IPS-11a (cell line): Measurements from ENCODE around the gene EP400.
A peak's percentile ranks its signal among the peaks of the same experiment; 100 is the strongest.
"Not testable (repeated sequence)": the region's sequence is repeated elsewhere in the genome, so short reads cannot be mapped to it uniquely, and the experiment has no call there.

Experiments
- H3K4me3 ChIP-seq: one replicate; pipeline ENCODE4 v1.5.1; 2013; ENCODE audit warnings: low read depth, low read length, control low read depth

The EP400 gene

DNA sequence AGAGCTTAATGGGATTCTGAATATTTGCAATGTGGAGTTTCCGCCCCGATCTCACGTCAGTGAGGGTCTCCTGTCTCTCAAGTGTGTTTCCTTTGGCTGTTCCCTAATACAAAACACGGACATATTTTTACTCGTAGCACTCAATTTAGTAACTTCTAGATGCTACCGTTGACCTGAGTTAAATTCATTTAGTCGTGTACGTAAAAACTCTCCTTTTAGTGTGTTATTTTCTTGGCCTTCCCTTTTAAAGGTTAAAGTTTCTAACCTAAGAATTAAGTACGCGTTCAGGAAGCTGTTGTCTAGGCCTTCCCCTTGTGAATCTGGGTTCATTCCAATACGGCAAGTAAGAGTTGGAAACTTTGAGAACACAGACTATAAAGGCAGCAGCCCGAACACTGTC lies 130.0 kb downstream of the EP400 start:
- H3K4me3 ChIP-seq = no peak overlapping the region

DNA sequence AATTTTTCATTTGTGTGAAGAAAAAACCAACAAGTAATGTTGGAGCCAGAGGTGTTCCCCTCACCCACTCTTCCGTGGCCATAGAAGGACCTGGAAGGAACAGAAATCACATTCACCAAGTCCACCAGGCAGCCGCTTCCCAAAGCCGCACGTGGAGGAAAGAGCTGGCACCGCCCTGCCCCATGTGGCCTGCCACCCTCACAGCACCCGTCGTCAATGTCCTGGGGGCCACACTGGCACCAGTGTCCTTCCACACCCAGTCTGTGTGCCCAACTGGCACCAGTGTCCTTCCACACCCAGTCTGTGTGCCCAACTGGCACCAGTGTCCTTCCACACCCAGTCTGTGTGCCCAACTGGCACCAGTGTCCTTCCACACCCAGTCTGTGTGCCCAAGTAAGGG lies 130.8 kb downstream of the EP400 start:
- not testable (repeated sequence) for H3K4me3 ChIP-seq

DNA sequence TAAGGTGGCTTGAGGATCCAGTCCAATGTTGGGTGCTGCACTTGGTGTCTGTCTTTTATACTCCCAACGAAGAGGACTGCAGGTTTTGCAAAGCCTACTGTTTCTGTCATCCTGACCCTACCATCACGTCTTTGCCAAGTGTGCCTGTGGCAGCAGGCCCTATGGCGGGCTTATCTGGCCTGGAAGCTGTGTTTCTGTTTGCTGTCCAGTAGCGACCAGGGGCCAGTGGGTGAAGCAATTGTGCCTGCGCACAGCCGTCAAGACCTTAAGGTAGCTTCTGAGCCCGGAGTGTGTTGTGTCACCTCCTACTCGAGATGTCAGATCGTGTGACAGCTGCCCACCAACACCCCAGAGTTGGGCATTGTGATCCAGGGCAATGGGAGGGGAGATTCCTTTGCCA lies 131.7 kb downstream of the EP400 start:
- no peak overlapping the region for H3K4me3 ChIP-seq

DNA sequence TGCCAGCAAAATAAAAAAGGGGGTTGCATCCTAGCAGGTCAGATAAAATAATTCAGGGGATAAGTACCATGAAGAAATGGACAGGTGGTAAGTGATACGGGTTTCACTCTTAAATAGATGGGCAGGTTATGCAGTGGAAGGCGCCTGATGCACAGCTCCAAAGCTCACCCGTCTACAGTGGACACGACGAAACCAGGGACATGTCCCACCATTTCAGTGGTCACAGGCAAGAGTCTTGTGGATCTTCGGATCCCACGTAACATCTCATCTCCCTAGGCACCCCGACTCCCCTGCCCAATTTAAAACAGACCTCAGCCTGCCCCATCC lies 133.8 kb downstream of the EP400 start:
- peak overlapping the region; percentile 28 for H3K4me3 ChIP-seq

DNA sequence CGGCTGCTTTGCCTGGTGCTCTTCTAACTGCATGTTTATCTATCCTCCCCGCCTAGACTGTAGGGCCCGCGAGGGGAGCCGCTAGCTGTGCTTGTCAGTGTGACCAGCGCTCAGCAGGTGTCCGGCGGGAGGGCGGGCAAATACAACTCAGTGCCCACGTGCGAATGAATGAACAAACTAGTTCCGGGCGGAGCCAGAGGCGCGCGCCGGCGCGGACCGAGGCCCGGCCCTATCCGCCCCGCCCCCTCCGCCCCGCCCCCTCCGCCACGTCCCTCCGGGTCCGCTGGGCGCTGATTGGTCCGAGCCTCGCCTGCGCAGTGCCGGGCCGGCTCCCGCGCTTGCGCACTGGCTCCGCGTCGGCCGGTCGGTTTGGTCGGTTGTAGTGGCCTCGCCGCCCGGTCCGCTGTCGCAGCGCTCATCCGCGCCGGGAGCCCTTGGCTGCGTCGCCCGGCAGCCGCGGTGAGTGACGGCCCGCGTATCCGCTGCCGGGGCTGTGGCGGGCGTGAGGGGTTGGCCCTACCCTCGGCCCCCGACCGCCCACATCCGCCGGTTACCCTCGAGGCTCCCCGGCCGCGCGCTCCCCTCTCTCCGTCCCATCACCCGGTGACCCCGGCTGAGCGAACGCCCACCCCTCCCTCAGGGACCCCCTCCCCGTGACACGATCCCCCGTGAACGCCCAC lies 134.3 kb downstream of the EP400 start:
- peak overlapping the region; percentile 75 for H3K4me3 ChIP-seq

DNA sequence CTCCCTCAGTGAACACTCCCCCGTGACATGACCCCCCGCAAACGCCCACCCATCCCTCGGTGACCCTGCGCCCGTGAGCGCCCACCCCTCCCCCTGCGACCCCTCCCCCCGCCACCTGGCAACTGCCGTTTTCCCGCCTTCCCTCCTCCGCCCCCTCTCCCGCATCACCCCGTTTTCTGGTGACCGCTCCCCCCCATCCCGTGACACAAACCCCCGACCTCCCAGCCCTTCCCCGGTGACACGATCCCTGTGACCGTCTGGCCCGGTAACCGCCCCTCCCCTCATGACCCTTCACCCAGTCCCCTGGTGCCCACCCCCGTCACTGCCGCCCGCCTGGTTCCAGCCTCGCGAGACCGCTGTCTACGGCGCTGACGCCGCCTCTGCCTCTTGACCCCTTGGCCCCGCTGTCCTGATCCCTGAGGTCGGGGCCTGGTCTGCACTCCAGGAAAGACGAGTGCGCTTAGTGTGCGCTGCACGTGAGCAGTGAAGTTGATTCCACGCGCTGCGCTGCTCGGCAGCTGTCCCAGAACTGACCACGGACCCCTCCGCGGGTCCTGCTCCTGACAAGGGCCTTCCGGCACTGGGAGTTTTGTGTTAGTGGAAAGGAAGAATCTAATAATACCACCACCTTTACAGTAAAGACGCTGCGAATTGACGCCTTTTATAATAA lies 135.0 kb downstream of the EP400 start:
- H3K4me3 ChIP-seq = peak overlapping the region; percentile 75

DNA sequence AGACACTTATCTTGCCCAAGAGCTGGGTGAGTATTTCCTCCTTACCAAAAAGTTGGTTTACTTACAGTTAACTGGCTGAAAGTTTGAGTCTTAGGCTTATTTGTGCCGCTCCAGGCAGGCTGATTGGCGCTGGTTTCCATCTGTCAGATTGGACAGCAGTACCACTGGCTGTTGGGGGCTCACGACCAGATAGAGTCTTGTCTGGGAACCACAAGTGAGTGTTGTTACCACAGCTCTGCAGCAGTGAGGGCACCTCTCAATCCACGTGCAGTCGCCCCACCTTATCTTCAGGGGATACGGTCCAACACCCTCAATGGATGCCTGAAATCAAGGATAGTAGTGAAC lies 135.5 kb downstream of the EP400 start:
- H3K4me3 ChIP-seq = peak overlapping the region; percentile 55

DNA sequence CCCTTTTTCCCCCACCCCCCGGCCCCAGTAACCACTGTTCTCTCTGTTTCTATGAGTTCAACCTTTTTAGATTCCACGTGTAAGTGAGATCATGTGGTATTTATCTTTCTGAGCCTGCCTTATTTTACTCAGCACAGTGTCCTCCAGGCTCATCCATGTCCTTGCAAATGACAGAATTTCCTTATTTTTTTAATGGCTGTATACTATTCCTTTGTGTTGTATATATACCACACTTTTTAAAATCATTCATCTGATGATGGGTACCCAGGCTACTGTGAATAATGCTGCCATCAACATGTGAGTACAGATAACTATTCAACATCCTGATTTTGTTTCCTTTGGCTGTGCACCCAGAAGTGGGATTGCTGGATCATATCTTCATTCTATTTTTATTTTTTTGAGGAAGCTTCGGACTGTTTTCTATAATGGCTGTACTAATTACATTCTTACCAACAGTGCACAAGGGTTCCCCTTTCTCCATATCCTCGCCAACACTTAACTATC lies 139.7 kb downstream of the EP400 start:
- H3K4me3 ChIP-seq = no peak overlapping the region

DNA sequence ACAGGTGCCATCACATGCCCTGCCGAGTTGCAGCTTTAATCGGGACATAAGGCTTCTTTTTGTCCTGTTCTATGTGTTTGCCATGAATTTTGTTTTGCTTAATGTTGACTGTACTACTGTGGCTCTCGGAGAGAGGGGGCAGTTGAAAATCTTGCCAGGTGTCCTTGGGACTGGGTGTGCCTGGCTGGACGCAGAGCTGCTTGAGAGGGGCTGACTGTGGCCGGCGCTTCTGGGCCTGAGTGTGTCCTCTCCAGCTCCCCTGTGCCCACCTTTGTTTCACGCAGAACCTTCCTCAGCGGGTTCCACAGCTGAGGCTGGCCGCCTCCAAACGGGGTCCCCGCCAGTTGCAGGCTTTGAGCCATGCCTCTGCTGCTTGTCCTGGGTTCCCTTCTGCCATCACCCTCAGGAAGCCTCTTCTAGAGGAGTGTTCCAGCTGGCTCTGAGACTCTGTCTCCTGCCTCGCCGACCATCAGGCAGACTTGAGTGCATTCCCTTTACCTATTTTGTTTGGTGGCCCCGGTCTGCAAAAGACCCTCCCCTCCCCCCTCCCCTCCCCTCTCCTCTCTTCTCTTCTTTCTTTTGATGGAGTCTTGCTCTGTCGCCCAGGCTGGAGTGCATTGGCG lies 144.6 kb downstream of the EP400 start:
- no peak overlapping the region for H3K4me3 ChIP-seq

DNA sequence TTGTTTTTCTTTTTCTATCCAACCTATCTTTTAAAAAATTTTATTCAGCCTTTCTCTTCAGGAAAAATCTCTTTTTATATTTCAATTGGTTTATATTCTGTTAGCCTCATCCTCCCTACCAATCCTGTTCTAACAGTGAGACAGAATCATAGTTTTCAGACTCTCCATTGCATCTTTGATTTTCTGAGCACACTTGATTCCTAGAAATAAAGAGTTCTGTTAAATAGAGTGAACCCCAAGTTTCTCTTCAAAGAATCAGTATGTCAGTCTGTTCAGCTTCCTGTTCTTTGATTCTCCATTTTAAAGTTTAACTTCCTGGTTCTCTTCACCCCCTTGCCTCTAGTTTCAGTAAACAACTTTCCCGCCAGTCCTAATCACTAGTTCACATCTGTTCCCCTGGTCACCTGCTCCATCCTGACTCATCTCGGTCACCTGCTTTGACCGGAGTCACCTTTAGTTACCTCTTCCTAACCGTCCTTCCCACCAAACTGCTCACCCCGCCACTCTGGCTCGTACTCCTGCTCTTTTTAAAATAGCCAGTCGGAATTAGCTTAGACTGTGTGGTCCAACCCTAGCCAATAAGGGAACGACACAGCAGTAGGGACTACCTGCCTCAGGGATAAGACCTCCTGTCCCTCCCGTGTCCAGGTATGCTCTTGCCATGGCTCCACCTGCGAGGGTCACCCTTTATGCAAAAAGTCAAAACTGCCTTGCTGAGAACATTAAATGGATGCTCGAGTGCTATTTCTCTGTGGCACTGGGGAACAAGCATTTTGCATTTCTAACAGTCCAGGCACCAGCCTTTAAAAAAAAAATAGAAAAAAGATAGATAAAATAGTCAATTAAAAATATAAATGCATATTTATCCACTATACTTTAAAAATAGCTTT lies 146.0 kb downstream of the EP400 start:
- no peak overlapping the region for H3K4me3 ChIP-seq

DNA sequence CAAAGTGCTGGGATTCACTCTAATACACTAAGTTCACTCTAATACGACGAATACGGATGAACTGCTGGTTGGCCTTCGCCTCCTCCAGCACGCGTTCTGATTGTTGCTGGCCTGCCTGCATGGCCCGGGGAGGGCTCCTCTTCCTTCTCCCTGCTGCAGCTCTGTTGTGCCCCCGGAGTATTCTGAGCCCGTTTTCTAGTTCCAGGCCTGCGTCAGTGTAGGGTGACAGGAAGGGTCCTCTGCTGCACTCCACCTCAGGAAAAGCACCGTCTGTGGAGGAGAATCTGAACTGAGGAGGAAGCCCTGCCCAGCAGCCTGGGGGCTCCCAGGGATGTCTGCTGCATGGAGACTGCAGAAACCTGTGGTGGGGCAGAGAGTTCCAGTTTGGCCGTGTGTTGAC lies 150.0 kb downstream of the EP400 start:
- H3K4me3 ChIP-seq = no peak overlapping the region

DNA sequence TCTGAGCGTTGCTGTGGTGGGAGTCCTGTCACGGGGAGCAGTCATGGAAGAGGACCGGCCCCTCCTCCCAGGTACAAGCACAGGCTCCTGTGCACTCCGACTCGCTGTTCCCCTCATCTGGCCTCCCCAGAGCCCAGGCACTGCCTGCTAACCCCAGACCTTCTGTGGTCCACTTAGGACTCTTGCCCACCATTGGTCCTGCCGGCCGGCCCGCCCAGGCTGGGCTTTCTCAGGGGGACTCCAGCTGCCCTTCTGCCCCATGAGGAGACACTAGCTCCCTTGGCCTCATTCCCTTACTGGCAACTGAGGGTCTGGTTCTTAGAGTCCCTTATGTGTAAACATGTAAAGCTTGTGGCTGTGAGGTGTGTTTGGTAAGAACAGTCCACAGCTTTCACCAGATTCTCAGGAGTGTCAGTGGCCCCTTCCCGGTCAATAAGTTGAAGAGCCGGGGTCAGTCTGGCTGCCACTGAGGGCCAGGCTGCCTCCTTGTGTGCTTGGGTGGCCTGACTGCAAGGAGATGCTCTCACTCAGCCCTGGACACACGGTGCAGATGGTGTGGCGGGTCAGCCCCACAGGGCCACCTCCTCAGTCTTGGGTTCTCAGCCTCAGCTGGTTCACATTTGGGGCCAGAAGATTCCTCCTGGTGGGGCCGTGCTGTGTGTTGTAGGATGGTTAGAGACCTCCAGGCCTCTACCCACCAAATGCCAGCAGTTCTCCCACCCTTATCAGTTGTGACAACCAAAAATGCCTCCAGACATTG lies 150.7 kb downstream of the EP400 start:
- no peak overlapping the region for H3K4me3 ChIP-seq

DNA sequence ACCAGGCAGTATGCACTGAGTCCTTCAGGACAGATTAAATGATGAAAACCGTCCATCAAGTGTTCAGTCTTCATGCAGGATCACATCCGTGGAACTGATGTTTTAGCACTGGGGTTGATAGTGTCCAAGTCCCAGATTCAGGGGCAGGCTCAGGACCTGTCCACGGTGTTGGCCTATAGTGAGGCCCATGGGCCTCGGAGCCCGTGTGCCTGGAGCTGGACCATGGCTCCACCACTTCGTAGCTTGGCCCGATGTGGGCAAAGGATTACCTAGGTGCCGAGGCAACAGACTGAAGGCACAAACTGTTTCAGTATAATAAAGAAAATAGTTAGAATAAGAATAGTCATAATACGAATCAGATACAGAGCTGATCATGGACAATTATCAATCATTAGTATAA lies 152.6 kb downstream of the EP400 start:
- H3K4me3 ChIP-seq = no peak overlapping the region

DNA sequence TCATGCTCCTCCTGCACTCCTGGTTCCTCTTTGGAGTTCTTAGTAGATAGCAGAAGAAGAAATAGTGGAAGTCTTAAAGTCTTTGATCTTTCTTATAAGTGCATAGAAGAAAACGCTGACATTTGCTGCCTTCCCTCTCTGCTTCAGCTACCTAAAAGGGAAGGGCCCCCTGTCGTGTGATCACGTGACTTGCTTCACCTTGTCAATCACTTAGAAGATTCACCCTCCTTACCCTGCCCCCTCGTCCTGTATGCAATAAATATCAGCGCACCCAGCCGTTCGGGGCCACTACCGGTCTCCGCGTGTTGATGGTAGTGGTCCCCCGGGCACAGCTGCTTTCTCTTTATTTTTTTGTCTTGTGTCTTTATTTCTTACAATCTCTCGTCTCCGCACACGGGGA lies 153.3 kb downstream of the EP400 start:
- H3K4me3 ChIP-seq = not testable (repeated sequence)

DNA sequence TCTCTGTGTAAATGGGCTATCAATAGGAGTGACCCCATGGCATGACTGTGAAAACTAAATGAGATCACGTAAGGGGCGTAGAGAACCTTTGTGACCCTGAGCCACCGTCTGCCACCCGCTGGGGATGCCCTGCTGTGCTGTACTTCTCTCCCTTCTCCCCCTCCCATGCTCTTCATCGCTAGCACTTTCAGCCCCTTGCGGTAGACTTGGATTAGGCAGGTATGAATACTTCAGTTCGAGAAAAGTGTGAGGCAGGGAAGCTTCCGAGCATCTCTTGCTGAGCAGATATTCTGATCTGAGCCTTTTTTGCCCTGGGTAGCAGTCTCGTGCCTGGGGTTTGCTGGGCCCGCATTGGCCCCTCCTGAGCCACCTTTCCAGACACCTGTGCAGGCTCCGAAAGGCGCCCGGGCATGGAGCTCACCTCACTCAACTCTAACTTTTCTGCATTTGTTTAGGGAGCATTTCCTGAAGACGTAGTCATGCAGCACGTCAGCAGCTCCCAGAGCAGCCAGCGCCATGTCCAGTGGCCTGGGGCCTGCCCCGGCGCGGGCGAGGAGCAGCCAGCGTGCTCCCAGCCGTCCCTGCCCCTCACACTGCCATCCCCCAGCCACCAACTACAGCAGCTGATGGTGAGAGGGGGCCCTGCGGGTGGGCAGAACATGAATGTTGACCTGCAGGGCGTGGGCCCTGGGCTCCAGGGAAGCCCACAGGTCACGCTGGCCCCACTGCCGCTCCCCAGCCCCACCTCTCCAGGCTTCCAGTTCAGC lies 154.0 kb downstream of the EP400 start:
- no peak overlapping the region for H3K4me3 ChIP-seq

DNA sequence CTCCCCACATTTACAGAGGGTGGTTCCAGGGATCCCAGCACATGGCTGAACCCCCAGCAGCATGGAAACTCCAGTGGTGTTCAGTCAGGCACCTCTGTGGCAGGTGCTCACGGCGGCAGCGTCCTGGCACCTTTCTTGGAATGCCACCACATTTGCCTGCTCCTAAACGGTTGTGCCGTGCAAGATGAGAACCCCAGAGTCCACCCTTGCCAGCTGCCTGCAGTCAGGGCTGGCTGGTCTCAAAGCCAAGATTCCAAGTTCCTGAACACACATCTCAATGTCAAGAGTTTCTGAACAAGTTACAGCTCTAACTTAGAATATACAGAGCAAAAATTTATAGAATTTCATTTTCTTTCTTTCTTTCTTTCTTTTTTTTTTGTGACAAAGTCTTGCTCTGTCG lies 155.7 kb downstream of the EP400 start:
- no peak overlapping the region for H3K4me3 ChIP-seq

DNA sequence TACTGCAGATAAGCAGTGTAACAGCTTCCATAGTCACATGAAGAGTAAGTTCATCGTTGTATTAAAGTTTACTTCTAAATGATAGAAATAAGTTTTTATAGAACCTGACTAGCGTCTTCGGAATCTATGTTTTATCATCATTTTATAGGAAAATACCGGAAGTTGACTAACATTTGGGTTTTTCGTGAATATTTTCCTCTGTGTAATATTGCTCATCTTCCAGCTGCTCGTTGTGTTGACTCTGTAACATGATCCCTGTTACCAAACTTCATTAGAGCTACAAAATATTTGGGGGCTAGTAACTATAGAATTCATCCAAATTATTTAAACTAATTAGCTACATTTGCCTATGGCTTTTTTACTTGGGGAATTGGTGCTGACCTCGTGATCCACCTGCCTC lies 157.2 kb downstream of the EP400 start:
- H3K4me3 ChIP-seq = no peak overlapping the region

DNA sequence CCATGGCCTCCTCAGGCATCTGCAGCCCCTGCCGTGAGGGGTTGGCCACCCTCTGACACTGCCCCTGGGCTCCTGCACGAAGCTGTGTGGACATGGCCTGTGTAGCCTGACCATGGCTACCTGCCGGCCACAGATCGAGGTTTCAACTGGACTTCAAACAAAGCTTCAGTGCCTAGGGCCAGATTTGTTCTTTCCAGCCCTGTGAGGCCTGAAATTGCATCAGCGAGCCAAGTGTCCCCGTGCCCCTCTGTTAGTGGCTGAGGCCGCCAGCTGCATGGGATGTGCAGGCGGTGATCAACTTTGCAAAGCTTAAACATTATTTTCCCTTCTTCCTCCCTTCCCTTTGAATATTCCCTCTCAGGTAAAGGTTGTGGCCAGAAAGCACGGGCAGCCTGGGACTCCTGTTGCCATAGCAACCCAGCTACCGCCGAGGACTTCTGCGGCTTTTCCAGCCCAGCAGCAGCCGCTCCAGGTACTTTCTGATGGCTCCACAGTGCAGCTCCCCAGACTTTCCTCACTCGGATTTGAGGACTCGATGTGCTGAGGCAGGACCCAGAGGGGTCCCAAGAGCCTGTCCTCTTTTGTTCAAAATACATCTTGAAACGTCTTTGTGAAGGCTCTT lies 158.6 kb downstream of the EP400 start:
- no peak overlapping the region for H3K4me3 ChIP-seq

DNA sequence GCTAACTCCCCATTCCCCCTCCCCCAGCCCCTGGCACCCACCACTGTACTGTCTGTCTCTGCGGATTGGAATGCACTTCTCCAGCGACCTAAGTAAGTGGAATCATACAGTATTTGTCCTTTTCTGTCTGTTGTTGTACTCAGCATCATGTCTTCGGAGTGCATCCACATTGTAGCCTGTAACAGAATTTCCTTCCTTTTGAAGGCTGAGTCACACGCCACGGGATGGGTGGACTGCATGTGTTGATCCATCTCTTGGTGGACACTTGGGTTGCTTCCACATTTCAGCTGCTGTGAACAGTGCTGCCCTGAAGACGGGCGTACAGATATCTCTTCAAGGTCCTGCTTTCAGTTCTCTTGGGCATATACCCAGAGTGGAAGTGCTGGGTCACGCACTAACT lies 160.0 kb downstream of the EP400 start:
- H3K4me3 ChIP-seq = no peak overlapping the region

DNA sequence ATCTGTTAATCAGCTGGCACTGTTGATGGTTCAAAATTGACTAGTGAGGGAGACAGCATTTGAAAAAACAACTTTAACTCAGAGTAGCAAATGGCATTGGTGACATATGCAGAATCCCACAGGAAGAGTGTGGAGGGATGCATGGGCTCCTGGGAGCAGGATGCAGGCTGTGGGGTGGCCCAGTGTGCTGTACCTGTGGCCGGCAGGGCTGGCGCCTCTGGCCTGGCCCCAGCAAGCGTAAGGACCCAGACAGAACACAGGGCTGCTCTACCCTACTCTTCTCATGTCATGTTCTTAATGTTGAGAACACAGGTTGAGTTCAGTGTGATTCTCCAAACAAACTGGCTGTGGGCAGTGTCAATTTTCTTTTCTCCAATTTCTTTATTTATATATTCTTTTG lies 160.9 kb downstream of the EP400 start:
- H3K4me3 ChIP-seq = no peak overlapping the region
